NAMALWA (cell line): Measurements from ENCODE around the gene SYNJ1.
"Not testable (repeated sequence)": the region's sequence is repeated elsewhere in the genome, so short reads cannot be mapped to it uniquely, and the experiment has no call there.

Experiments
- DNase-seq: peaks from one replicate; pipeline ENCODE4 v3.0.0-alpha.2; 2015; ENCODE audit warnings: low spot score

The SYNJ1 gene

DNA sequence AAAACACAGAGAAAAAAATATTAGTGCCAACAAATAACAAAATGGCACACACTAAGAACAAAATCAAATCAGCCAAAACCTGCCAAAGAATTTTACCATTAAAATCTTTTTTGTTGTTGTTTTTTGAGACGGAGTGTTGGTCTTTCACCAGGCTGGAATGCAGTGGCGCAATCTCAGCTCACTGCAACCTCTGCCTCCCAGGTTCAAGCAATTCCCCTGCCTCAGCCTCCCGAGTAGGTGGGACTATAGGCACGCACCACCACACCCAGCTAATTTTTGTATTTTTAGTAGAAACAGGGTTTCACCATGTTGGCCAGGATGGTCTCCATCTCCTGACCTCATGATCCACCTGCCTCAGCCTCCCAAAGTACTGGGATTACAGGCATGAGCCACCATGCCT is 8.3 kb upstream of the SYNJ1 start:
- DNase-seq, result not testable (repeated sequence)

DNA sequence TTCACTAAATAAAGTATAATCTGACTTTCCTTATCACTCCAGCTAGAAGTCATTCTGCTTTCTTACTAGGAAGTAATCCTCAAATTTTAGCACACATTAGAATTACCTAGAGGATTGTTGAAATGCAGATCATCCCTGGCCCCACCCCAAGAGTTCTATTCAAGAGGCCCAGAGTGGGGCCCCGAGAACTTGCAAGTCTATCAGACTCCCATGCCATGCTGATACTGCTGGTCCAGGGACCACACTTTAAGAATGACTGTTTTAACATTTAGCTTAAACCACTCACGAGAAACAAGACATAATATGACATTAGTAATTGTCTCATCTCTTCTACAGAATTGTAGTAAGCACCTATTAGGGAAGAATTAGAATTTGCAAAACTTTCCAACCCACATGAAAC is 7.7 kb upstream of the SYNJ1 start:
- DNase-seq, result no peak

DNA sequence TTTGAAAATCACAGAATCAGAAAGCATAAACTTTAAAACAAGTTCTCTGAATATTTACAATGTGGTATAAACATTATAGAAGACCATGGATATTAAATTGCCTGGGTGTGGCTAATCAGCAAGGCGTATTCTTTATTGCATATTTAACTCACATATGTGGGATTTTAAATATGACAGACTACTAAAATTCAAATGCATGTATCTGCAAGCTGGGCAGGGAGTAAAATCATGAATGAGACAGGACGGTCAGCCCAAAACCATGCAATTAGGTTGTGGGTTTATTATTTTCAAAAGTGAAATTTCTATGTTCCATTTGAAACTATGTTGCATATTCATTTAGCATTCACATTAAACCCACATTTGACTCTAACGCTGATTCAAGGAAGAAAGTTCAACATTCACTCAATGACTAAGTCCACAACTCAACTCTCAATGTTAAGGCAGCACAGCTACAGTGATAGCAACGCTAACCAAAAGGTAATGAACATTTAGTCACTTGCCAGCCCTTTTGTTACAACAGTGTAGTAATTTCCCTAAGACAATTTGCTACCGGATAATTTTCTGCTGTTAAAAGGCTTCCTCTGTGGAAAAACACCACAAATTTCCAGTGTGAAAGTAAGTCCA is 6.3 kb upstream of the SYNJ1 start:
- no peak for DNase-seq

DNA sequence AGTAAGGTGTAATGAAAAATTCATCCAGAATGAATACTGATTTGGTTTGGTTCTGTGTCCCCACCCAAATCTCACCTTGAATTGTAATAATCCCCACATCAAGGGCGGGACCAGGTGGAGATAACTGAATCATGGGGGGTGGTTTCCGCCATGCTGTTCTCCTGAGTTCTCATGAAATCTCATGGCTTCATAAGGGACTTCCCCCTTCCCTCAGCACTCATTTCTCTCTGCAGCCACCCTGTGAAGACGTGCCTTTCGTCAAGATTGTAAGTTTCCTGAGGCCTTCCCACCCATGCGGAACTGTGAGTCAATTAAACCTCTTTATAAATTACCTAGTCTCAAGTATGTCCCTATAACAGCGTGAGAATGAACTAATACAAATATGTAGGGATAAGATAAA is 5.5 kb upstream of the SYNJ1 start:
- DNase-seq, result no peak

DNA sequence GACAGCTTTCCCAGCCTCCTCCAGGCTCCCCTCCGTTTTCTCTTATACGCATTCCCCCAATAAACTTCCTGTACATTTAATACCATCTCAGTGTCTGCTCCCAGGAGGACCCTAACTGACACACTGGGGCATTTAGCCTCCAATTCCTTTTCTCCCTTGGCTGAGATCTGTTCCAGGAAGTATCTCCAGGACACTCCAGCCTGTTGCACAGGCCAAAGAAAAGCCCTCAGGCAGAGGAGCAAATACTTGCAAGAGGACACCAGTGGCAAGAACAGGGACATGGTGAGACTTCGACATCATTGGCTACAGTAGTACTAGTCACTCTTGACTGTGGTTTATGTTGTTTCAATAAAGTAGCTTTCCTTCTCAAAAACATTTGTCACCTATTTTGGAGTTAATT is 4.7 kb upstream of the SYNJ1 start:
- no peak for DNase-seq

DNA sequence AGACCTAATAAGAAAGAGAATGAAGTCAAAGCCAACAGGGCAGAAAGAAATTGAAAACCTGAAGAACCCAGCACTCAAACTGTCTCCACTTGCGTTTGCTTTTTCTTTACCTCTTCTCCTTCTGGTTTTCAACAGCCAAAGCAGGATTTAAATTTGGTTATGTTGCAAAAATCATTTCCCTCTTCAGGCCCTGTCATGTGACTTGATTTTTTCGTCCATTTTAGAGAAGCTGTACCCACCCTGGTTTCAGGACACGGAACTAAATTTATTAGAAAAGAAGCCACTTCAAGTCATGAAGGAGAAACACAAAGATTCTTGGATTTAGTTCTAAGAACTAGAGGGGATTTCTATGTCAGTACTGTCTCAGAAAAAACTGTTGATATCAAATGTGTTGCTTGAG is 1.0 kb upstream of the SYNJ1 start:
- DNase-seq, result no peak

DNA sequence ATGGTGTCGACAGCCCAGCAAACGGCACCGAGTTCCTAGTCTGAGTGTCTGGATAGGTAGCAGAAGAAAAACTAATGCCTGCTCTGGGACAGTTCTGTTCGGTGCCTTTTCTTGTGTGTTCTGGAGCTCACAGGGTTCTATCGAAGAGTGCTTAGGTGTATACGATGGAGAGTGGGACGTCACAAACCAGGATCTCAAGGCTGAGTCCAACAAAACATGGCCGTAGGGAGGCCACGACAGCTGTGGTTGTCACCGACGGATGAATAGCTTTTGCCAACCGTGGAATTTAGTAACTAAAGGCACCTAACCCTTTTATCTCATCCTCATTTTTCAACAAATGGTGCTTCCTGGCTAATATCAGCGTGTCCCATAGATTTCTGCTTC is 635 bp upstream of the SYNJ1 start:
- no peak for DNase-seq

DNA sequence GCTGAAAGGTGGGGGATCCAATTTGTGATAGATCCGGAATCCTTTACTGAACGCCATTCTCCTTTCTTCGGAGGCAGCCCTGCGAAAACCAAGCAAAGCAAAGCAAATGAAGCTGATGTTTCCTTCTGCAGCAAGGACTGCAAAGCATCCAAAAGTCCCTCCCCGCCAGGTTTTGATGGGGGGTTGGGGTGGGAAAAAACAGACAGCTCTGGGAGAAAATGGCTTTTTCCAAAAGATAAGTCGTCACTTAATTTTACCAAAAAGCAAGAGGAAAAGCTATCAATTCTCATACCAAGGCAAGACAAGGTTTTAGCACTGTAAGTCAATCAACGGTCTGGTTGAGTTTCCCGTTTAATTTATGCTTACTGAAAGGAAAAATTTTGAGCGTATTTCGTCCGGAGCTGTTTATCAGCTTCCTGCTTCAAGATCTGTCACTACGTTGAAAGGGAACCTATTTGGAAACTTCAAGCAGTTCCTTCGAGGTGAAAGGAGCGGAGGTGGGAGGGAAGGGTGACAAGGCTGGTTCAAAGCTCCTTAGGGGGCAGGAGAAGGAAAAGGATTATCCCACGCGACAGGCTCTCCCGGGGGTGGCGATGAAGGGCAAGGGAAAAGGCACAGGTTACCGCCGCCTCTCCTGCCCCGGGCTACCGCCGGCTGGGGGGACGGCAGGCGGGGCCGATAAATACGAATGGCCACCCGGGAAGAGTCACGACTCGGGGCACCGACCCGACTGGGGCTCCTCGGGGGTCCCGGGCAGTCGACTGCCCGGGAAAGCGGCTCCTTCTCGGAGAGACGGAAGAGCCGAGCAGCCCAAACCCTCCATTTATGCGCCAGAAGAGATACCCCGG is 750 bp downstream of the SYNJ1 start:
- peak; percentile 40 for DNase-seq

DNA sequence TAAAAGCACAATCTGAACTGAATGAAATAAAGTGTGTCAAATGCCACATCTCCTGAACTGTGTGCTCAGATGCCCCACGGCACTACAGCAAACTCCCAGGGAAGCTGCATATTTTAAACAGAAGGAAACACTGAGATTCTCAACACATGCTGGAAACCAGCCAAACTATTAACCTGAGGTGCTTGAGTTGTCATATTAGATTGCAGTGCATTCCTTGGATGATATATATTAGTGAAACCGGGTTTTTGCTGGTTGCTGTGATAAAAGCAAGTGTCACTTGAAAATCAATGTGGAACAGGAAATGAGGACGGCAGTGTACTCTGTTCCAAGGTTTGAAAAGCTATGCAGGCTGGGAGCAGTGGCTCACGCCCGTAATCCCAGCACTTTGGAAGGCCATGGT is 8.7 kb downstream of the SYNJ1 start:
- DNase-seq, result no peak

DNA sequence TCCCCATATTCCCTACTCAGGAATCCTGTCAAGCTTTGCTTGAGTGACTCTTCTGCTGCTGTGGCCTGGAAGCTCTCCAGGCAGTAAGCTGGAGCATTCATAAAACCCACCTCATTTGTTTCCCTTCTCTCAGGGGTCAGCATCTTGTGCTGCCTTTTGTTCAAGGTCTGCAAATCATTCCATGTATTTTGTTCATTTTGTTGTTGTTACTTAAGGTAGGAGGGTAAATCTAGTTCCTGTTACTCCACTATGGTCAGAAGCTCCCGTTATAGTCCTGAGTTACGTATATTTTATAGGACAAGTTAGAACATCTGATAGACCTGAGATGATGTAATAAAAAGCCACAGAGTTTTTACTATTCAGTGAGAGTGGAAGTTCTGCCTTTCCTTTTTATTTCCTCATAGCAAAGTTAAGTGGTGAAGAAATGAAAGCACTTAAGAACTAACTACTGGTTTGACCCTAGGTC is 9.9 kb downstream of the SYNJ1 start:
- no peak for DNase-seq

DNA sequence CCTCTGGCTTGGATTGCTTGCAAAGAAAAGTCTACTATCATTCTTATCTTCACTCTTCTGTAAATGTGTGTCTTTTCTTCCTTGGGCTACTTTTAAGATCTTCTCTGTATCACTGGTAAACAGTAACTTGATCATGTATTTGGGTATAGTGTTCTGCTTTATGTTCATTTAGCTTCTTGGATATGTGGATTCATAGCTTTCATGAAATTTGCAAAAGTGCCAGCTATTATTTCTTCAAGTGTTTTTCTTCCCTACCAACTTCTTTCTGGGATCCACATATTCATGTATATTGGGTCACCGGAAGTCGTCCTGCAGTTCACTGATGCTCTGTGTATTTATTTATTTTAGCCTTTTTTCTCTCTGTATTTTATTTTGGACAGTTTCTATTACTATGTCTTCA is 11.3 kb downstream of the SYNJ1 start:
- DNase-seq, result no peak

DNA sequence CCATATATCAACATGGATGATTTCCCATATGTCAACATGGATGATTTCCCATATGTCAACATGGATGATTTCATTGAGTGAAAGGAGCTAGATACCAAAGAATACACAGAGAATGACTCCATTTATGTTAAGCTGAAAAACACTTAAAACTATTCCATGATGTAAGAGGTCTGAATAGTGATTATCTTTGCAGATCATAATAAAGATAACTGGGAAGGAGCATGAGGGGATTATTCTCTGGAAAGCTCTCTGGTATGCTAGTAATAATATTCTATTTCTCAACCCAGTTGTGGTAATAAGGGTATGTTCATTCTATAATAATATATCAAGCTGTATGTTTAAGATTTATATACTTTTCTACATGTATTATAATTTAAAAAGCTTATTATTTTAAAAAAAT is 14.1 kb downstream of the SYNJ1 start:
- no peak for DNase-seq

DNA sequence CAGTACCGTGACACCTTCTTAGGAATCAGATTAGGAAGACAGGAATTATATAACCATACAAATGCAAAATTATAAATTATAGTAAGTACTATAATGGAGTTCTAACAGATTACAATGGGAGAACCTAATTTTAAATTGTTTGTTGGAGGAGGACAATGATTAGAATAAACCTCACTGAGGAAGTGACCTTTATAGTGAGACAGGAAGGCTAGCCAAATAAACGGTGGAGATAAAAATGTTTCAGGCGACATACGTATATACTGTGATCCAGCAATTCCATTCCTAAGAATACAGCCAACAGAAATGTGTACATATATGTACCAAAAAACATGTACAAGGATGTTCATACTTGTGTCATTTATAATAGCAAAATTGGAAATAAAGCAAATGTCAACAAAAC is 15.2 kb downstream of the SYNJ1 start:
- DNase-seq, result peak; percentile 24

DNA sequence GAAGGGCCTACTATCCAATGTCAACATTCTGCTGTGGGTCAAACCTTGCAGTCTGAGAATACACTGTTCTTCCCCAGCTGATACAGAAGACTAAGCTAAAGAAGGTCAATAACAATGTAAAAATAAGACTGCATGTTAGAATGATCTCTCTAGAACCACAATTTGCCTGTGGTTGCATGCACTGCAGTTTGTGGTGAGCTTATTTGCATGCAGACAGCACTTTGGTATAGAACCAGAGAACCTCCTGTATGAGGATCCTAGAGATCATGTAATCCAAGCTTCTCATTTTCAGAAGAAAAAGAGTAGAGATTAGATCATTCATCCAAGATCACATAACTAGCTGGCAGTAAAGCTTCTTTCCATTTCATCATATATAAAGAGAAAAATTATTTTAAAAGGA is 15.8 kb downstream of the SYNJ1 start:
- DNase-seq, result peak; percentile 92

DNA sequence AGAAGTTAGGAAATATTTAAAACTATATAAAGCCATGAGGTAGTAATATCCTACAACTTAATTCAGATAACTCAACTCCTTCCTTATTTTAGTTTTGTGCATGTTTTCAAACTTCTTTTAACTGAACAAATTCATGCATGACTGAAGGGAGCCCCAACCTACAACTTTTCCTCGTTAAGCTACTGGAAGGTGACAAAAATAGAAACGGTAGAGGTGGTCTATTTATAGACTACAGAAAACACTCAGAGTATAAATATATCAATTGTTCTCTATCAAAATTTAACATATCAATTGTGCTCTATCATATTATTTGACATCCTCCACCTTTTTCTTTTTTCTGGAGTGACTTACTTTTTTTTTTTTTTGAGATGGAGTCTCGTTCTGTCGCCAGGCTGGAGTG is 16.8 kb downstream of the SYNJ1 start:
- DNase-seq, result no peak

DNA sequence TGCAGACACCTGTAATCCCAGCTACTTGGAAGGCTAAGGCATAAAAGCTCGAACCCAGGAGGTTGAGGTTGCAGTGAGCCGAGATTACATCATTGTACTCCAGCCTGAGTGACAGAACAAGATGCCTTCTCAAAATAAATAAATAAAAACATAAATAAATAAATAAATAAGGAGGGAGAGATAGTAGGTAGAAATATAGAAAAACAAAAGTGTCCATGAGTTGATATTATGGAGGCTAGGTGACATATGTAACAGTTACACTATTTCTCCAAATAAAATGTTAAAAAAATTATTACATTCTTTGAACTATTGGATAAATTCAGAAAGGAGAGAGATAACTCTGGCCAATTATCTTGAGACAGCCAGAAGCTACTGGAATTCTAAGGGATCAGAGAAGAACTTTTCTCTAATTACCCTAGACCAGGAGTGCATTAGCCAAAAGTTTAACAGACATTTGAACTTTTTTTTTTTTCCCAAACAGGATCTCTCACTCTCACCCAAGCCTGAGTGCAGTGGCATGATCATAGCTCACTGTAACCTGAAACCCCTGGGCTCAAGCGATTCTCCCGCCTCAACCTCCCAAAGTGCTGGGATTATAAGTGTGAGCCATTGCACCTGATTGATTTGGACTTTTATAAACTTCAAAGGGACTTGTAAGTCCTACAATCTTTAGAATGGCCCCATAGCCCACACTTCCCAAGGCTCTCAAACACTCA is 17.6 kb downstream of the SYNJ1 start:
- DNase-seq, result no peak

DNA sequence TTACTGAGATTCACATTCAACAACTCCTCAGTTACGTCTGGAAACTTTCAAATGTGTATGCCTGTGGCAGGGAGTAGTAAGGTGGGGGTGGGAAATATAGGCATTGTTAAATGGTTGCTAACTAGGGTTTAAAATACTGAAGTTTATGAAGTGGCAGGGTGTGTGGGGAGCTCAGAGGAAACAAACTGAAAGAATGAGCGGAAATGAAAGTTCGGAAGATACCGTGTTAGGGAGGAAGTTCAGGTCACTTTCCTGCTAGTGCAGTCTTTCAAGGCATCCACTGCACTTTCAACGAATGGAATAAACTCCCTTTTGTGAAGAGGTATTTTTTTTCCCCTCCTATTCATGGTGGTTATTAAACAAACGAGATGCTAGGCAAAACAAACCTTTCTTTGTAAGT is 19.7 kb downstream of the SYNJ1 start:
- DNase-seq, result no peak

DNA sequence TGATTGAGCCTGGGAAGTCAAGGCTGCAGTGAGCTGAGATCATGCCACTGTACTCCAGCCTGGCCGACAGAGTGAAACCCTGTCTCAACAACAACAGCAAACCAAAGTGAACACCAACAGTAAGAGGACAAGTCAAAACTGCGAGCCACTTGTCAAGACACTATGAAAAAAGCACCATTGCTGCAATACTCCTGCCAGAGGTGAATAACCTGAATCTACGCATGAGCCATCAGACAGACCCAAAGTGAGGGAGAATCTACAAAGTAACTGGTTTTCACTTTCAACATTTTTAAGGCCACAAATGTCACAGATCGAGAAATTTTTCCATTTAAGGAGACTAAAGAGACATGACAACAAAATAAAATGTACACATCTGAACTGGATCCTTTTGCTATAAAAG is 21.9 kb downstream of the SYNJ1 start:
- no peak for DNase-seq

DNA sequence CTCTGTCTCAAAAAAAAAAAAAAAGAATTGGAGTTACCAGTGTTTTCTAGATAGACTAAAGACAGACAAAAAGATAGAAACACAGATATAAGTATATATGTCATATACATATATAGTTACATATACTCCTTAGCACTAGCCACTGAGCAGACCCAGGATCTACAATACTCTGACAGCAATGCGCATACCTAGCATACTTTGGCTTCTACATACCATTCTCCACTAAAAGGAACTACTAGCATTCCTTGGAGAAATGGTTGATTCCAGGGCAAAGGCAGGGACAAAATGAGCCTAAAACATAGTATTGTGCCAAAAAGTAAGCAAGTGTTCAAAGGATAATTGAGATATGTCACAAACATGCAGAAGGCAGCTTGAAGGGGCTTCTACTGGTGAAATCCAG is 22.7 kb downstream of the SYNJ1 start:
- no peak for DNase-seq

DNA sequence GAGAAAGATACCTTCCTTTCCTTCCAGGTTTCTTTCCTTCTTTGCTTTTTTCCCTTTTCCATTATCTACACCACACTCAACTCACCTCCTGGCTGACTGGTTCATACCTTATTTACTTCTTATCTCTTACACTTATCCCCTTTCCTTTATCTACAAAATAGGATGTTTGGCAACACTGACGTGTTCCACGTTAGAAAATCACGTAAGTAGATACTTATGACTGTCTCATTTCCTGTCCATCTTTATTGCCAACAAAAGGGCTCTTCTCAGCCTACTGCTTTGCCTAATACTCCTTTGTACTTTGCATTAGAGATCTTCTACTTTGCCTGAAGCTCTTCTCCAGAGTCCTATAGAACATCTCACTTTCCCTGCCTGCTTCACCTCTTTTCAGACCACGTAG is 25.1 kb downstream of the SYNJ1 start:
- DNase-seq, result no peak

DNA sequence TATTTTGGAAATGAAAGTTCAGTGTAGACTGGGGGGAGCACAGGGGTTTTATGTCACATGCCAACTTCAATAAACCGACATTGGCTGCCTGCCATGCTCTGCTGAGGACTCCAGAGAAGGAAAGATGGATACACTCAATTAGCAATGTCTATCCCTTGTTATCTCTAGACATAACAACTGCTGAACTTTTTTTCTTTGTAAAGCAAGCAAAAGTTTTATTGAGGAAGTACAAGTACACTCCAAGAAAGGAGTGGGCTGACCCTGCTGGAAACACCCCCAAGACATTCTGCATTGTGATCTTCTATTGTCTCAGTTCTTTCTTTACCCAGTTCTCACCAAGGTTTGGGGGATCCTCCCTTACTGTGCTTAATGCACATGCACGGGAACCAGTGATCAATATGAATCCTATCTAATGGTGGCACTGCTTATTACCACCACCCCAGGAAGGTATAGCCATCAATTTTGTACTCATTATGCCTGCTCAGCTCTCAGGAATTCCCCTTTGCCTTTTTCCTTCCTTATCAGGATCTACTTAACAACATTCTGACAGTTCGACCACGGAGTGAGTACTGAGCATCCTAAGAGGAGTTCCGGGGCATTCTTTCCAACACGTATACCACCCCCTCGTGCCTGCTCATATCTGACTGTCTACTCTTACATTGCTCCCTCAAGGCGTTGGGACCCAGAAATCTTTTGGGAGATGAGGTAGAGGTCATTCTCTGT is 28.7 kb downstream of the SYNJ1 start:
- DNase-seq, result no peak

DNA sequence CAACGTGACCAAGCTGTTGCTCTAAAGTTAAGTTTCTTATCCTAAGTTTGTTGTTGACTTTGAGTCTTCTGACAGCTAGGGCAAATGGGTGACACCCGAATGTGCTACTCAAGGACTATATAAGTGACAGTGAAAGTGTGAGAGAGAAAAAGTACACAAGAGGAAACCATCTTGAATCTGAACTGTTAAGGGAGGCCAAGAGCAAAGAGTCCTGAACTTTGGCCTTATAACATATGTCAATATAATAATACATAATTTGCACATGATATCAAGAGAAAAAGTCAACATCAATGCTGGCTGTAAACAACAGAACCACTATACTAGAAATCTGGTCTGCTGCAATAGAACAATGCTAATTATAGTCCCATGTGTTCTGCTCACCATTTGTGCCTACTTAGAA is 29.5 kb downstream of the SYNJ1 start:
- DNase-seq, result no peak

DNA sequence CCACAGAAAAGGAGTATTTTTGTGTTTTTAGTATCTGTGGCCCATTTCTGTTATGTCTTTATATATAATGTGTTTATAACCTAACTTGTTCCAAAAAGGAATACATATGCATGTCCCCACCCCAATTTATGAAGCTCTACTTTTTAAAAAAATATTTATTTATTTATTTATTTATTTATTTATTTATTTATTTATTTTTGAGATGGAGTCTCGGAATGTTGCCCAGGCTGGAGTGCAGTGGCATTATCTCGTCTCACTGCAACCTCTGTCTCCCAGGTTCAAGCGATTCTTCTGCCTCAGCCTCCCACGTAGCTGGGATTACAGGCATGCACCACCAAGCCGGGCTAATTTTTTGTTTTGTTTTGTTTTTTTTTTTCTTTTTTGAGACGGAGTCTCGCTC is 32.3 kb downstream of the SYNJ1 start:
- not testable (repeated sequence) for DNase-seq
